ENCODE data around the gene C10orf62. TPM values are rescaled to one million over a fixed set of nuclear protein-coding genes. Genes with fewer than 3 reads are reported as not detected.

The C10orf62 gene
- total RNA-seq, 6 donors from 2014 or later, result 0.20 to 7.3 TPM; not detected in 4

DNA sequence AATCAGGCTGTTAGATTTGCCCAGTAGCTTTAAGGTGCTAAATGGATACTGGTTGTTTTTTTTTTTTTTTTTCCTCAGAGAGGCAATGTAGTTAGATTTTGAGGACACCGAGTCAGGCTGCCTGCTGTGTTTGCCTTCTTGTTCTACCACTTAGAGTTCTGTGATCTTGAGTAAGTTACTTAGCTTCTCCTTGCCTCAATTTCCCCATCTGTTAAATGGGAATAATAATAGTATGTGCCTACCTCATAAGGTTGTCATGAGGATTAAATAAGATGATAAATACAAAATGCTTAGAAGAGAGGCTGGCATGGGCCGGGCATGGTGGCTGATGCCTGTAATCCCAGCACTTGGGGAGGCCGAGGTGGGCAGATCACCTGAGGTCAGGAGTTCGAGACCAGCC, 29.2 kb downstream of the C10orf62 start:
- H3K36me3 ChIP-seq, result peaks cover 0 to 2% (median 0%) of the 10 kb centered on the region in 4 donors
- no peaks in the 10 kb centered on the region for H3K27me3 ChIP-seq
- no peak overlapping the region for H3K4me3 ChIP-seq
- TF ChIP-seq POLR2A (IDR thresholded peaks at IDR 0.05), result no peak
- no peak for TF ChIP-seq EP300 (IDR thresholded peaks at IDR 0.05)
- no peak for TF ChIP-seq POLR2AphosphoS5 (IDR thresholded peaks at IDR 0.05)
- TF ChIP-seq, protein P1, sequence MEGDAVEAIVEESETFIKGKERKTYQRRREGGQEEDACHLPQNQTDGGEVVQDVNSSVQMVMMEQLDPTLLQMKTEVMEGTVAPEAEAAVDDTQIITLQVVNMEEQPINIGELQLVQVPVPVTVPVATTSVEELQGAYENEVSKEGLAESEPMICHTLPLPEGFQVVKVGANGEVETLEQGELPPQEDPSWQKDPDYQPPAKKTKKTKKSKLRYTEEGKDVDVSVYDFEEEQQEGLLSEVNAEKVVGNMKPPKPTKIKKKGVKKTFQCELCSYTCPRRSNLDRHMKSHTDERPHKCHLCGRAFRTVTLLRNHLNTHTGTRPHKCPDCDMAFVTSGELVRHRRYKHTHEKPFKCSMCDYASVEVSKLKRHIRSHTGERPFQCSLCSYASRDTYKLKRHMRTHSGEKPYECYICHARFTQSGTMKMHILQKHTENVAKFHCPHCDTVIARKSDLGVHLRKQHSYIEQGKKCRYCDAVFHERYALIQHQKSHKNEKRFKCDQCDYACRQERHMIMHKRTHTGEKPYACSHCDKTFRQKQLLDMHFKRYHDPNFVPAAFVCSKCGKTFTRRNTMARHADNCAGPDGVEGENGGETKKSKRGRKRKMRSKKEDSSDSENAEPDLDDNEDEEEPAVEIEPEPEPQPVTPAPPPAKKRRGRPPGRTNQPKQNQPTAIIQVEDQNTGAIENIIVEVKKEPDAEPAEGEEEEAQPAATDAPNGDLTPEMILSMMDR (IDR thresholded peaks at IDR 0.05), result no peak
- 95 to 98% methylated on average over 4 of the region's 4 CpGs for WGBS, 2 donors
- H3K27ac ChIP-seq, result no peak overlapping the region
- H3K4me1 ChIP-seq, result no peaks in the 10 kb centered on the region
- no peak for ATAC-seq (ENCODE audit: low FRiP score in 2 of 2)
- no peak for DNase-seq
- H3K9me3 ChIP-seq, result no peaks in the 10 kb centered on the region

DNA sequence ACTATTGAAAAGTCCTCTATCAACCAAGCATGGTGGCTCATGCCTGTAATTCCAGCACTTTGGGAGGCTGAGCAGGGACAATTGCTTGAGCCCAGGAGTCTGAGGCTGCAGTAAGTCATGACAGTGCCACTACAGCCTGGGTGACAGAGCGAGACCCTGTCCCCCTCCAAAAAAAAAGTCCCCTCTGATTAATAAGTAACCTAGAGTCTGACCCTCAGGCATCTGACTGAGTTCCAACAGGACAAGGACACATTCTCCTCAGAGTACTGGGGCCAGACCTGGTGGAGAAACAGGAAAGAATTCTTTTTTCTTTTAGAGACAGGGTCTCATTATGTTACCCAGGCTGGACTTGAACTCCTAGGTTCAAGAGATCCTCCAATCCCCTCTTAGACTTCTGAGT, 33.8 kb downstream of the C10orf62 start:
- Histone ChIP-seq H3K4me1 (peaks cover 0 to 4% (median 2%) of the 10 kb centered on the region in 4 donors), H3K27ac (no peak overlapping the region), H3K27me3 (no peaks in the 10 kb centered on the region), H3K4me3 (no peak overlapping the region), H3K9me3 (no peaks in the 10 kb centered on the region), H3K36me3 (no peaks in the 10 kb centered on the region)
- DNase-seq (no peak), ATAC-seq (ENCODE audit: low FRiP score in 2 of 2) (no peak)
- 71 to 81% methylated on average over 1 of the region's 1 CpG for WGBS, 2 donors
- no peak for TF ChIP-seq POLR2AphosphoS5 (IDR thresholded peaks at IDR 0.05)
- TF ChIP-seq EP300 (IDR thresholded peaks at IDR 0.05), result no peak
- TF ChIP-seq, protein P1 (IDR thresholded peaks at IDR 0.05), result no peak

DNA sequence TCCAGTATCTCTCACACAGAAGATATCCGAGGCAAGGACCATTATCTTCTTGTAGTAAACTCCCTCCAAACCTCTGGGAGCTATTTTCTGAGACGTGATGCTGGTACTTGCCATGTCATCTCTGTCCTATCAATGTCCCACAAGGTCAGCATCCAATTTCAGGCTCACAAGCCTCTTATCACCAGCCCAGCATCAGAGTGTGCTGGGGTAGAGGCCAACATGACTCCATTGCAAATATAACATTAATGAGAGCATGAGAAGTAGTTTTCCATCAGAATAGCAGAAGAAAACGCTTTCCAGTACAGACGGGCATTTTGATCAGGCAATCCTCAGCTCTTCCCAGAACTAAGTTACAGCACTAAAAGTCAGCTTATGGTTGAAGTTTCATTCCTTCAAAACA, 38.2 kb downstream of the C10orf62 start:
- no peaks in the 10 kb centered on the region for H3K36me3 ChIP-seq
- WGBS, 2 donors, result 63 to 75% methylated on average over 4 of the region's 4 CpGs
- H3K9me3 ChIP-seq, result no peaks in the 10 kb centered on the region
- DNase-seq (no peak), ATAC-seq (ENCODE audit: low FRiP score in 2 of 2) (no peak)
- H3K4me3 ChIP-seq, result no peak overlapping the region
- TF ChIP-seq EP300 (IDR thresholded peaks at IDR 0.05) (no peak), POLR2A (IDR thresholded peaks at IDR 0.05) (no peak), POLR2AphosphoS5 (IDR thresholded peaks at IDR 0.05) (no peak)
- TF ChIP-seq, protein P1 (IDR thresholded peaks at IDR 0.05), result no peak
- no peaks in the 10 kb centered on the region for H3K27me3 ChIP-seq
- H3K27ac ChIP-seq, result peak overlapping the region in 2 of 4 donors; percentile 35 to 39
- peaks cover 4 to 8% (median 6%) of the 10 kb centered on the region in 4 donors for H3K4me1 ChIP-seq

DNA sequence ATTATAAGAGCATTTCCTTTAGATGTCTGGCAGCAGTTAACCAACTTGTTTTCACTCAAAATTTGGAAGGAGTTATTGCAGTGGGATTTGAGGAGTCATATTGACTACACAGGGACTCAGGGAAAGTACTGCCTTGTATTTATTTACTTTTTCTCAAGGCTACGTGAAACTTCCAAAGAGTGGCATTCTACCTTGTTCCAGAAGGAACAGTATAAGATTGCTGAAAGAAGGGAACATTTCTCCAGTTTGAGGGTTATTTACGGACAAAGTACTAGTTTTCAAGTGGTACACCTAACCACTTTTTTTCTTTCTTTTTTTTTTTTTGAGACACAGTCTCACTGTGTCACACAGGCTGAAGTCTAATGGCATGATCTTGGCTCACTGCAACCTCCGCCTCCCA, 38.7 kb downstream of the C10orf62 start:
- no peak for ATAC-seq (ENCODE audit: low FRiP score in 2 of 2)
- peaks cover 5 to 10% (median 8%) of the 10 kb centered on the region in 4 donors for H3K4me1 ChIP-seq

DNA sequence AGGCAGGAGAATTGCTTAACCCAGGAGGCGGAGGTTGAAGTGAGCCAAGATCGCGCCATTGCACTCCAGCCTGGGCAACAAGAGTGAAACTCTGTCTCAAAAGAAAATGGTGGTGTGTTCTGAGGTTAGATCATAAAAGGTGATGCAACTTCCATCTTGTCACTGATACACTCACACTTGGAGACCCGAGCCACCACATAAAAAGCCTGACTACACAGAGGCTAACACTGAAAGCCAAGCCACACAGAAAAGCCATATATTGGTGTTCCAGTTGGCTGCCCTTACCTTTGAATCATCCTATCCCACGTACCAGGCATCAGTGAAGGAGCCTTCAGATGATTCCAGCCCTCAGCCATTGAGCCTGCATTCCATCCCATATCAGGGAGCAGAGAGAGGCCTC, 39.8 kb downstream of the C10orf62 start:
- WGBS, 2 donors, result 90 to 98% methylated on average over 5 of the region's 5 CpGs
- H3K9me3 ChIP-seq, result no peaks in the 10 kb centered on the region
- no peaks in the 10 kb centered on the region for H3K27me3 ChIP-seq
- ATAC-seq (ENCODE audit: low FRiP score in 2 of 2) (no peak), DNase-seq (no peak)
- H3K4me1 ChIP-seq, result peaks cover 5 to 16% (median 10%) of the 10 kb centered on the region in 4 donors
- H3K4me3 ChIP-seq, result no peak overlapping the region
- H3K27ac ChIP-seq, result no peak overlapping the region
- H3K36me3 ChIP-seq, result no peaks in the 10 kb centered on the region
- TF ChIP-seq POLR2A (IDR thresholded peaks at IDR 0.05) (no peak), POLR2AphosphoS5 (IDR thresholded peaks at IDR 0.05) (no peak), EP300 (IDR thresholded peaks at IDR 0.05) (no peak)

More for the DNA sequence above, 38.7 kb downstream of the C10orf62 start:
- 63 to 73% methylated on average over 3 of the region's 3 CpGs for WGBS, 2 donors
- no peaks in the 10 kb centered on the region for H3K9me3 ChIP-seq
- no peak for DNase-seq
- no peaks in the 10 kb centered on the region for H3K36me3 ChIP-seq
- TF ChIP-seq POLR2AphosphoS5 (IDR thresholded peaks at IDR 0.05), result no peak
- peak in 1 of 4 donors; percentile 45 for TF ChIP-seq EP300 (IDR thresholded peaks at IDR 0.05)
- TF ChIP-seq POLR2A (IDR thresholded peaks at IDR 0.05), result no peak
- TF ChIP-seq, protein P1 (IDR thresholded peaks at IDR 0.05), result no peak
- H3K27ac ChIP-seq, result peak overlapping the region in 2 of 4 donors; percentile 44 to 51
- H3K4me3 ChIP-seq, result no peak overlapping the region
- no peaks in the 10 kb centered on the region for H3K27me3 ChIP-seq
